HEK293T (cell line): ENCODE data around the gene TTC28.
"Not testable (repeated sequence)": the region's sequence is repeated elsewhere in the genome, so short reads cannot be mapped to it uniquely, and the experiment has no call there.

Source experiments
- CTCF ChIA-PET: fragments of 350-600 bp; formaldehyde crosslinking; extraction: SDS; loops from one replicate; lab custom pipeline; 2021; ENCODE audit warnings: antibody characterized with exemption, inconsistent platforms; lab: Yijun Ruan, JAX
- POLR2A ChIA-PET: fragments of 350-600 bp; formaldehyde crosslinking; extraction: SDS; loops from one replicate; lab custom pipeline; 2020; ENCODE audit warnings: antibody characterized with exemption, inconsistent platforms; lab: Yijun Ruan, JAX
- DNase-seq: peaks from one replicate; pipeline ENCODE4 v3.0.0; 2012; ENCODE audit warnings: mixed read lengths; ENCODE audit errors: extremely low spot score
- ARNT ChIP-seq: fragments of 450-650 bp; IDR thresholded peaks from 2 replicates; pipeline ENCODE4 v1.6.1; 2017; ENCODE audit warnings: mild to moderate bottlenecking
- BHLHE40 ChIP-seq: fragments of 450-650 bp; IDR thresholded peaks from 2 replicates; pipeline ENCODE4 v1.6.1; 2016; ENCODE audit warnings: mild to moderate bottlenecking, moderate library complexity, borderline replicate concordance
- CTBP1 ChIP-seq: fragments of 450-650 bp; IDR thresholded peaks from 2 replicates; pipeline ENCODE4 v1.6.1; 2016; ENCODE audit warnings: borderline replicate concordance
- ELF4 ChIP-seq: fragments of 450-650 bp; IDR thresholded peaks from 2 replicates; pipeline ENCODE4 v1.6.1; 2017; ENCODE audit warnings: antibody characterized with exemption
- FOXA1 ChIP-seq: fragments of 450-650 bp; IDR thresholded peaks from 2 replicates; pipeline ENCODE4 v1.6.1; 2016; ENCODE audit warnings: mild to moderate bottlenecking
- FOXK2 ChIP-seq: fragments of 450-650 bp; IDR thresholded peaks from 2 replicates; pipeline ENCODE4 v1.6.1; 2016; ENCODE audit warnings: mild to moderate bottlenecking
- FOXM1 ChIP-seq: fragments of 450-650 bp; IDR thresholded peaks from 2 replicates; pipeline ENCODE4 v1.6.1; 2017; ENCODE audit warnings: mild to moderate bottlenecking, borderline replicate concordance
- HDGF ChIP-seq: fragments of 450-650 bp; IDR thresholded peaks from 2 replicates; pipeline ENCODE4 v1.6.1; 2017; ENCODE audit warnings: antibody characterized with exemption, borderline replicate concordance
- L3MBTL2 ChIP-seq: fragments of 450-650 bp; conservative IDR thresholded peaks from 2 replicates; pipeline ENCODE4 v1.6.1; 2016; ENCODE audit warnings: mild to moderate bottlenecking
- LEF1 ChIP-seq: fragments of 450-650 bp; IDR thresholded peaks from 2 replicates; pipeline ENCODE4 v1.6.1; 2017; ENCODE audit warnings: mild to moderate bottlenecking, borderline replicate concordance
- NFRKB ChIP-seq: fragments of 450-650 bp; IDR thresholded peaks from 2 replicates; pipeline ENCODE4 v1.6.1; 2016; ENCODE audit warnings: mild to moderate bottlenecking, moderate library complexity
- SP1 ChIP-seq: fragments of 450-650 bp; IDR thresholded peaks from 2 replicates; pipeline ENCODE4 v1.6.1; 2017
- SUZ12 ChIP-seq: fragments of 450-650 bp; IDR thresholded peaks from 2 replicates; pipeline ENCODE4 v1.6.1; 2016; ENCODE audit warnings: mild to moderate bottlenecking
- TARDBP ChIP-seq: fragments of 450-650 bp; IDR thresholded peaks from 2 replicates; pipeline ENCODE4 v1.6.1; 2016
- ZNF384 ChIP-seq: fragments of 450-650 bp; IDR thresholded peaks from 2 replicates; pipeline ENCODE4 v1.6.1; 2016
- TF ChIP-seq, protein P1 (sequence below): fragments of 450-650 bp; IDR thresholded peaks from 2 replicates; pipeline ENCODE4 v1.6.1; 2016

Gene TTC28

DNA sequence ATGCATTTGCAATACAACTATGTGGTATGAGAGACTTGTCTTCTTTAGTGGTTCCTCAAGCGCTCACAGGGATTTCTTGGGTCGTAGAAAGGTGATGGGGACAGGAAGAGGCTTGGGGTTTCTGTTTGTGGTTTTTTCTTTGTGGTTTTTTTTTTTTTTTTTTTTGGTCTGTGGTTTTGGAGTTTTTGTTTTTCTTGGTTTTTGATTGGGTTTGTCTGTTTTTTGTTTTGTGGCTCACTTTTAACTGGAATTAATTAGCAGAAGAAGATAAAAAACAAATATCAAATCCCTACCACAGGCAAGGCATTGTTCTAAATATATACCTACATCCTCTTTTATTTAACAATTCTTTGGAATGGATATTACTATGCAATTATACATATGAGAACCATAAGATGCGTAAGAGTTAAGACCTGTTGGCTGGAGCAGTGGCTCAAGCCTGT, 5.5 kb downstream of the TTC28 start:
- TF ChIP-seq CTBP1 (no peak), SP1 (no peak), ELF4 (no peak), ARNT (no peak), HDGF (no peak), NFRKB (no peak), FOXK2 (no peak), TARDBP (no peak)
- TF ChIP-seq, protein P1, sequence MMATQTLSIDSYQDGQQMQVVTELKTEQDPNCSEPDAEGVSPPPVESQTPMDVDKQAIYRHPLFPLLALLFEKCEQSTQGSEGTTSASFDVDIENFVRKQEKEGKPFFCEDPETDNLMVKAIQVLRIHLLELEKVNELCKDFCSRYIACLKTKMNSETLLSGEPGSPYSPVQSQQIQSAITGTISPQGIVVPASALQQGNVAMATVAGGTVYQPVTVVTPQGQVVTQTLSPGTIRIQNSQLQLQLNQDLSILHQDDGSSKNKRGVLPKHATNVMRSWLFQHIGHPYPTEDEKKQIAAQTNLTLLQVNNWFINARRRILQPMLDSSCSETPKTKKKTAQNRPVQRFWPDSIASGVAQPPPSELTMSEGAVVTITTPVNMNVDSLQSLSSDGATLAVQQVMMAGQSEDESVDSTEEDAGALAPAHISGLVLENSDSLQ: no peak
- CTCF ChIA-PET: interaction anchor here (0.7 kb wide), 1 partner anchor 135 kb away, joined by 3 read pairs; no protein-coding TSS in a partner anchor
- no peak for DNase-seq
- POLR2A ChIA-PET: no interaction called here

DNA sequence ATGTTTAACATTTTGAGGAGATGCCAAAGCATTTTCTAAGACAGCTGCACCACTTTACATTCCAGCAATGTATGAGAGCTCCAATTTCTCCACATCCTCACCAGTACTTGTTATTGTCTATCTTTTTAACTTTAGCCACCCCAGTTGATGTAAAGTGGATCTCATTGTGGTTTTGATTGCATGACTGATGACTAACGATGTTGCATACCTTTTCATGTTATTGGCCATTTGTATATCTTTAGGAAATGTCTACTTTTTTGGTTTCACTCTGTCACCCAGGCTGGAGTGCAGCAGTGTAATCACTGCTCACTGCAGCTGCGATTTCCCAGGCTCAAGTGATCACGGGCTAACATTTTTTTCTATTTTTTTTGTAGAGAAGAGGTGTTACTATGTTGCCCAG, 8.9 kb downstream of the TTC28 start:
- TF ChIP-seq LEF1 (no peak), NFRKB (no peak), L3MBTL2 (no peak), TARDBP (no peak), FOXM1 (no peak), HDGF (no peak)
- CTCF ChIA-PET: no interaction called here
- POLR2A ChIA-PET: no interaction called here
- DNase-seq: no peak

DNA sequence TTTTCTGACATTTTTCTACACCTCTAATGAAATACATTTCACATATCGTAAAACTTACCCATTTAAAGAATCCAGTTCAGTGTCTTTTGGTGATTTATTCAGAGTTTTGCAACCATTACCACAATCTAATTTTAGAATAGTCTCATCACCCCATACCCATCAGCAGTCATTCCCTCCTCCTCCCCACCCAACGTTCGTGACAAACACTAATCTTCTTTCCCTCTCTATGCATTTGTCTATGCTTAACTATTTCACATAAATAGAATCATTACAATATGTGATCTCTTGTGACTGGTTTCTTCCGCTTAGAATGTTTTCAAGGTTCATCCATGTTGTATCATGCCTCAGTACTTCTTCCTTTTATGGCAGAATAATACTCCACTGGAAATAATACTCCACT, 9.5 kb downstream of the TTC28 start:
- TF ChIP-seq HDGF (no peak), LEF1 (no peak), FOXA1 (no peak), TARDBP (no peak), BHLHE40 (no peak), ELF4 (no peak), CTBP1 (no peak), ZNF384 (no peak), ARNT (no peak), FOXM1 (no peak), FOXK2 (no peak), SUZ12 (no peak)
- DNase-seq: no peak
- CTCF ChIA-PET: no interaction called here
- POLR2A ChIA-PET: no interaction called here

DNA sequence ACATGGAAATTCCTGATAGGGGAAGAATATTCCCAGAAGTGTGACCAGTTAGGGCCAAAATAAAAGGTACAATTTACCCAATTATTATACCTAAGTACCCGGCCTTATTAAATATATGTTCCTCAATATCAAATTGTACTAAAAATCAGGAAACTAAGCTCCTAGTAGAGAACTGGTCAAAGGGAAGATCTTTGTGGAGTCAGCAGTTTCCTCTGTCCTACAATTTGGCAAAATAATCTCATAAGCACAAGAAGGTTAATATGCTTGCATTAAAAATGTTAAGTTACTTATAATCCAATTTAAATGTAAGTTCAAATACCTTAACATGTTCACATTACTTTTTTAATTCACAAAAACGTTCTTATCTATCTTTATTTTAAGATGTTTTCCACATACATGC, 10.3 kb downstream of the TTC28 start:
- POLR2A ChIA-PET: no interaction called here
- TF ChIP-seq NFRKB: peak; percentile 13; the same call in 1 of the 2 replicates
- no peak for TF ChIP-seq L3MBTL2
- DNase-seq: no peak
- CTCF ChIA-PET: no interaction called here

DNA sequence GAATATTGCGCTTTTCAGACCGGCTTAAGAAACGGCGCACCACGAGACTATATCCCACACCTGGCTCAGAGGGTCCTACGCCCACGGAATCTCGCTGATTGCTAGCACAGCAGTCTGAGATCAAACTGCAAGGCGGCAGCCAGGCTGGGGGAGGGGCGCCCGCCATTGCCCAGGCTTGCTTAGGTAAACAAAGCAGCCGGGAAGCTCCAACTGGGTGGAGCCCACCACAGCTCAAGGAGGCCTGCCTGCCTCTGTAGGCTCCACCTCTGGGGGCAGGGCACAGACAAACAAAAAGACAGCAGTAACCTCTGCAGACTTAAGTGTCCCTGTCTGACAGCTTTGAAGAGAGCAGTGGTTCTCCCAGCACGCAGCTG, 16.1 kb downstream of the TTC28 start:
- DNase-seq, POLR2A ChIA-PET, CTCF ChIA-PET: not testable (repeated sequence)

DNA sequence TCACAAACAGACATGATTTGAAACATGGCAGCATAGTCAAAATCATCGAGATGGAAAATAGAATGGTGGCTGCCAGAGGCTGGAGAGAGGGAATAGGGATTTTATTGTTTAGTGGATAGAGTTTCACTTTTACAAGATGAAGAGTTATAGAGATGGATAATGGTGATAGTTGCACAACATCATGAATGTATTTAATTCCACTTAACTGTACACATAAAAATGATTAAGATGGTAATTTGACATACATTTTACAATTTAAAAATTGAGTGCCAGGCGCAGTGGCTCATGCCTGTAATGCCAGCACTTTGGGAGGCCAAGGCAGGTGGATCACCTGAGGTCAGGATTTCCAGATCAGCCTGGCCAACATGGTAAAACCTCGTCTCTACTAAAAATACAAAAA, 21.2 kb downstream of the TTC28 start:
- TF ChIP-seq BHLHE40 (no peak), FOXK2 (no peak), FOXA1 (no peak), ELF4 (no peak), LEF1 (no peak), L3MBTL2 (peak; percentile 32; the same call in 1 of the 2 replicates), CTBP1 (peak; percentile 55; the same call in 1 of the 2 replicates), SP1 (no peak), ZNF384 (no peak)
- TF ChIP-seq, protein P1: peak; percentile 82
- CTCF ChIA-PET: no interaction called here
- POLR2A ChIA-PET: interaction anchor here (1.3 kb wide), 1 partner anchor 20 kb away, joined by 4 read pairs; no protein-coding TSS in a partner anchor
- no peak for DNase-seq

DNA sequence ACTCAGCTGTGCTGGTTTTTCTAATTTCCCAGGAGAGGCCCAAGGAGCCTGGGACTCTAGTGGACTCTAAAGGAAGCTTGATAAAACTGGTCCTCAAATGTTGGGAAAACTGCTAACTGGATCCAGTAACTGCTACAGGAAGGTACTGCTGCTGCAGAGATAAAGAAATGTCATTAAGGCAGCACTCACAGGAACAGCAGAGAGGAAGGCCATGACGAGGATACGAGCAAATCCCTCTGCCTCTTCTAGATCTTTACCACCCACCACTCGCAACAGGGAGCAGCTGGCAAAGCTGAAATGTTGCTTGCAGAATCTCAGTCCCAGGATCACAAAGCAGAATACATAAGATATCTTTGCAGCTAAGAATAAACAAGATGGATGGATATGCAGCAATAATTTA, 23.5 kb downstream of the TTC28 start:
- no peak for TF ChIP-seq HDGF
- TF ChIP-seq ELF4: no peak
- no peak for TF ChIP-seq TARDBP
- no peak for TF ChIP-seq FOXM1
- TF ChIP-seq LEF1: no peak
- TF ChIP-seq ARNT: no peak
- no peak for TF ChIP-seq ZNF384
- TF ChIP-seq L3MBTL2: no peak
- TF ChIP-seq SUZ12: no peak
- TF ChIP-seq, protein P1: no peak
- ChIA-PET CTCF (no interaction called here), POLR2A (no interaction called here)
- no peak for DNase-seq

DNA sequence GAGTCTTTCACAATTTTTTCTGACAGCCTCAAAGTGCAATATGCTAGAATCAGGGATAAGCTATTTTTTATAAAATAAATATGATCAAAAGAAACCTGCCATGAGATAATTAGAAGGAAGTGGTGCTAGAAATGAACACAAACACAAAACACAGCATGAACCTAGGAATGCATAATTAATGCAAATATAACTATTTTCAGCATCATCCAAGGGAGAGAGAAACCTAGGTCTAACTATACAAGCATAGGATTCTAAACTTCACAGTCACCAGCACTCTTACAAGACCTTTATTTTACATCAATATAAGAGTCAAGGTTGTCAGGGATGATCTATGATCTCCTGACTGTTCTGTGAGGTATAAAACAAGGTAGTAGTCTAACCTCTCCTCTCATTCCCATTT, 29.2 kb downstream of the TTC28 start:
- CTCF ChIA-PET: no interaction called here
- TF ChIP-seq CTBP1: no peak
- no peak for TF ChIP-seq NFRKB
- TF ChIP-seq ELF4: no peak
- no peak for TF ChIP-seq ARNT
- TF ChIP-seq SP1: no peak
- no peak for TF ChIP-seq ZNF384
- no peak for TF ChIP-seq SUZ12
- no peak for TF ChIP-seq L3MBTL2
- TF ChIP-seq TARDBP: no peak
- no peak for TF ChIP-seq FOXA1
- TF ChIP-seq FOXK2: no peak
- no peak for TF ChIP-seq BHLHE40
- TF ChIP-seq, protein P1: no peak
- TF ChIP-seq FOXM1: no peak
- no peak for TF ChIP-seq LEF1
- no peak for TF ChIP-seq HDGF
- POLR2A ChIA-PET: no interaction called here
- DNase-seq: no peak
